Neuronal stem cell (in vitro differentiated cells): ENCODE data around the gene FAM174C.
A peak's percentile ranks its signal among the peaks of the same experiment; 100 is the strongest.

Experiments used
- DNase-seq: peaks from one replicate; pipeline ENCODE4 v3.0.0-alpha.2; 2013; ENCODE audit warnings: low spot score
- H2AFZ ChIP-seq: one replicate; pipeline ENCODE4 v1.6.1; 2013; ENCODE audit warnings: mild to moderate bottlenecking, low read length, inconsistent platforms
- H2AK5ac ChIP-seq: 2 replicates; pipeline ENCODE4 v1.6.1; 2013; ENCODE audit warnings: low read depth, mild to moderate bottlenecking, inconsistent platforms, low read length, moderate library complexity, mixed read lengths
- H2BK120ac ChIP-seq: 2 replicates; pipeline ENCODE4 v1.6.1; 2013; ENCODE audit warnings: low read depth, mild to moderate bottlenecking, inconsistent platforms, low read length, moderate library complexity, mixed read lengths
- H2BK12ac ChIP-seq: one replicate; pipeline ENCODE4 v1.6.1; 2013; ENCODE audit warnings: low read length, inconsistent platforms
- H2BK15ac ChIP-seq: 2 replicates; pipeline ENCODE4 v1.6.1; 2013; ENCODE audit warnings: mild to moderate bottlenecking, low read length, inconsistent platforms, mixed read lengths
- H2BK5ac ChIP-seq: one replicate; pipeline ENCODE4 v1.6.1; 2013; ENCODE audit warnings: inconsistent platforms, mild to moderate bottlenecking, low read length, moderate library complexity
- H3K14ac ChIP-seq: one replicate; pipeline ENCODE4 v1.6.1; 2013; ENCODE audit warnings: low read length, inconsistent platforms
- H3K18ac ChIP-seq: 2 replicates; pipeline ENCODE4 v1.6.1; 2013; ENCODE audit warnings: low read length, inconsistent platforms
- H3K23ac ChIP-seq: 2 replicates; pipeline ENCODE4 v1.6.1; 2013; ENCODE audit warnings: low read depth, mild to moderate bottlenecking, mixed read lengths, low read length, inconsistent platforms; ENCODE audit not compliant: poor library complexity
- H3K27ac ChIP-seq: replicated peaks from 3 replicates; pipeline ENCODE4 v1.5.1; 2013; ENCODE audit warnings: low read length, inconsistent platforms
- H3K27me3 ChIP-seq, 3 experiments: 2 replicates each; pipeline ENCODE4 v1.6.1; 2013; ENCODE audit warnings: low read length in 3 of 3, mild to moderate bottlenecking in 2 of 3, inconsistent platforms in 1 of 3, low read depth in 1 of 3, mixed read lengths in 1 of 3, moderate library complexity in 1 of 3; ENCODE audit not compliant: control insufficient read depth in 3 of 3, insufficient read depth in 3 of 3
- H3K36me3 ChIP-seq, 2 donors: replicated peaks in 1 of 2; 2 replicates each; pipeline ENCODE4 v1.6.1; 2013; ENCODE audit warnings: low read length in 2 of 2; ENCODE audit not compliant: control insufficient read depth in 2 of 2, insufficient read depth in 2 of 2
- H3K4ac ChIP-seq: 2 replicates; pipeline ENCODE4 v1.6.1; 2013; ENCODE audit warnings: inconsistent platforms, mild to moderate bottlenecking, low read length, moderate library complexity
- H3K4me1 ChIP-seq, 2 donors: 1 replicate in 1 of 2; 2 replicates in 1 of 2; pipeline ENCODE4 v1.6.1; 2013; ENCODE audit warnings: low read length in 2 of 2, low read depth in 1 of 2; ENCODE audit not compliant: control insufficient read depth in 2 of 2, insufficient read depth in 1 of 2
- H3K4me2 ChIP-seq: one replicate; pipeline ENCODE4 v1.6.1; 2013; ENCODE audit warnings: mild to moderate bottlenecking, low read length, inconsistent platforms; ENCODE audit not compliant: insufficient read depth, poor library complexity, severe bottlenecking
- H3K4me3 ChIP-seq, 2 donors: 2 replicates each; pipeline ENCODE4 v1.5.1; 2013; ENCODE audit warnings: low read length in 2 of 2, mild to moderate bottlenecking in 2 of 2, inconsistent platforms in 1 of 2, moderate library complexity in 1 of 2
- H3K79me1 ChIP-seq: one replicate; pipeline ENCODE4 v1.6.1; 2013; ENCODE audit warnings: low read depth, mild to moderate bottlenecking, inconsistent platforms, low read length, moderate library complexity
- H3K9ac ChIP-seq: one replicate; pipeline ENCODE4 v1.6.1; 2013; ENCODE audit warnings: mild to moderate bottlenecking, low read depth, low read length, inconsistent platforms; ENCODE audit not compliant: poor library complexity
- H3K9me3 ChIP-seq, 2 donors: replicated peaks in 1 of 2; 2 replicates each; pipeline versions ENCODE3 to v1.6.1; 2013; ENCODE audit warnings: low read length in 2 of 2, mild to moderate bottlenecking in 2 of 2, inconsistent platforms in 1 of 2, low read depth in 1 of 2, mixed read lengths in 1 of 2, moderate library complexity in 1 of 2; ENCODE audit not compliant: control insufficient read depth in 2 of 2, insufficient read depth in 1 of 2
- H4K8ac ChIP-seq: one replicate; pipeline ENCODE4 v1.6.1; 2013; ENCODE audit warnings: low read depth, mild to moderate bottlenecking, inconsistent platforms, low read length, moderate library complexity
- H4K91ac ChIP-seq: one replicate; pipeline ENCODE4 v1.6.1; 2013; ENCODE audit warnings: low read length, low read depth, mild to moderate bottlenecking, inconsistent platforms; ENCODE audit not compliant: poor library complexity
- WGBS, 2 donors: extraction: QIAGEN DNeasy Blood & Tissue Kit; methylation state at CpG; one replicate each; pipeline ENCODE4 v1.1.7; 2013; ENCODE audit warnings: missing lambda C conversion rate in 2 of 2, mixed read lengths in 1 of 2; ENCODE audit not compliant: insufficient read length in 2 of 2, insufficient replicate concordance in 1 of 2; ENCODE audit errors: extremely low coverage in 2 of 2; 5-methylcytosine and 5-hydroxymethylcytosine counted together

The FAM174C gene

DNA sequence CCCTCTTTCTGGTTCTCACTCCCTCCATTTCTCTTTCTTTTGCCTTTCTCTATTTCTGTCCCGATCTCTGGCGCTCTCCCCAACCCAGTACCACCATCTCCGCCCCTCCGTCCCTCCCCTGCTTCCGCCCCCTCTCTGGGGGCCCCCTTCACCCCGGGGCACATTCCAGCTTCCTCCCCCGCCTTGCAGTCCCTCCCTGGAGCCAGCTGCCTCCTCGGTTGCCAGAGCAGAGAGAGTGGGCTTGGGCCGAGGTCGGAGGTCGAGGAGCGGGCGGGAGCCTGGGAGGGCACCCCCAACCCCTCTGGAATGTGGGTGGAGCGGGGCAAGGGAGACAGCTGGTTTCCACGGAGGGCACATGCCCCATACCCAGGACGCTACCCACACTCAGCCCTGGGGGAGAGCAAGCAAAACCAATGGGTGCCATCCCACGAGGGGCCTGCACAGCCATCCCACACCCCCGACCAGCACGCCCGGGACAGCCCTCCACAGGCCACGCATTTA, 12.7 kb upstream of the FAM174C start:
- Histone ChIP-seq H4K91ac (peak overlapping the region; percentile 92), H3K9me3 (no peaks in the 10 kb centered on the region), H3K79me1 (peaks cover 23% of the 10 kb centered on the region), H2BK120ac (peak overlapping the region; percentile 28), H2BK5ac (peak overlapping the region; percentile 97), H2AK5ac (peak overlapping the region; percentile 100), H3K4ac (peak overlapping the region; percentile 66), H3K18ac (peak overlapping the region; percentile 99), H3K9ac (peak overlapping the region; percentile 81), H4K8ac (peak overlapping the region; percentile 17), H3K27ac (peak overlapping the region; percentile 76), H2BK15ac (peak overlapping the region; percentile 100), H3K23ac (peak overlapping the region; percentile 91), H3K14ac (peak overlapping the region; percentile 47), H2BK12ac (peak overlapping the region; percentile 100), H3K4me1 (peaks cover 57 to 69% of the 10 kb centered on the region in 2 donors), H3K36me3 (peaks cover 3 to 18% of the 10 kb centered on the region in 2 donors), H3K4me2 (peak overlapping the region; percentile 79), H2AFZ (no peak overlapping the region), H3K27me3 (peaks cover 0 to 2% (median 0%) of the 10 kb centered on the region in 3 experiments), H3K4me3 (no peak overlapping the region)
- DNase-seq: no peak
- no CpG with 5 or more reads among the region's 21 CpGs for WGBS, 2 donors

DNA sequence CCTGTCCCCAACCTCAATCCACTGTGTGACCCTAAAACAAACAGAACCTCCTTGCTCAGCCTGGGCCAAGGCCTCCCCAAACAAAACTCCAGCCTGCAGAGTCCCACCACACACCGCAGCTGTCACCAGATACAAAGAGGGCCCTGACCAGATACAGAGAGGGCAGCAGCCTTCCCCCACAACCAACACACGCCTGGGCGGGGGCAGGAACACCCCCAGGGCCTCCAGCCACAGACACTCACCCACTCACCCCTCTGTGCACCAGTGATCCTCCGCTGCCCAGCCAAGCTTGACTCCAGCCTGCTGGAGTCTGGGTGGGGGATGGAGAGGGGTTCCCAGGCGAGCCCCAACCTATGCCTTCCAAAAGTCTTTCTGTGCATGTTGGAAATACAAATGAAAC, 12.1 kb upstream of the FAM174C start:
- peak overlapping the region; percentile 95 for H3K18ac ChIP-seq
- H3K23ac ChIP-seq: peak overlapping the region; percentile 31
- no peak overlapping the region for H2AFZ ChIP-seq
- H2BK5ac ChIP-seq: peak overlapping the region; percentile 97
- H3K79me1 ChIP-seq: peaks cover 23% of the 10 kb centered on the region
- H3K27ac ChIP-seq: peak overlapping the region; percentile 76
- H3K14ac ChIP-seq: peak overlapping the region; percentile 2
- peak overlapping the region; percentile 100 for H2BK12ac ChIP-seq
- H3K4me1 ChIP-seq: peaks cover 62 to 74% of the 10 kb centered on the region in 2 donors
- no peak overlapping the region for H3K4ac ChIP-seq
- H3K4me3 ChIP-seq: no peak overlapping the region
- H2BK15ac ChIP-seq: peak overlapping the region; percentile 100
- WGBS, 2 donors: no CpG with 5 or more reads among the region's 5 CpGs
- peak overlapping the region; percentile 93 for H2BK120ac ChIP-seq
- H3K9ac ChIP-seq: no peak overlapping the region
- no peak for DNase-seq
- H4K91ac ChIP-seq: peak overlapping the region; percentile 30
- H3K9me3 ChIP-seq: no peaks in the 10 kb centered on the region
- H3K4me2 ChIP-seq: peak overlapping the region; percentile 33
- H2AK5ac ChIP-seq: peak overlapping the region; percentile 100
- H4K8ac ChIP-seq: no peak overlapping the region
- H3K27me3 ChIP-seq: peaks cover 0 to 2% (median 0%) of the 10 kb centered on the region in 3 experiments
- peaks cover 1 to 13% of the 10 kb centered on the region in 2 donors for H3K36me3 ChIP-seq

DNA sequence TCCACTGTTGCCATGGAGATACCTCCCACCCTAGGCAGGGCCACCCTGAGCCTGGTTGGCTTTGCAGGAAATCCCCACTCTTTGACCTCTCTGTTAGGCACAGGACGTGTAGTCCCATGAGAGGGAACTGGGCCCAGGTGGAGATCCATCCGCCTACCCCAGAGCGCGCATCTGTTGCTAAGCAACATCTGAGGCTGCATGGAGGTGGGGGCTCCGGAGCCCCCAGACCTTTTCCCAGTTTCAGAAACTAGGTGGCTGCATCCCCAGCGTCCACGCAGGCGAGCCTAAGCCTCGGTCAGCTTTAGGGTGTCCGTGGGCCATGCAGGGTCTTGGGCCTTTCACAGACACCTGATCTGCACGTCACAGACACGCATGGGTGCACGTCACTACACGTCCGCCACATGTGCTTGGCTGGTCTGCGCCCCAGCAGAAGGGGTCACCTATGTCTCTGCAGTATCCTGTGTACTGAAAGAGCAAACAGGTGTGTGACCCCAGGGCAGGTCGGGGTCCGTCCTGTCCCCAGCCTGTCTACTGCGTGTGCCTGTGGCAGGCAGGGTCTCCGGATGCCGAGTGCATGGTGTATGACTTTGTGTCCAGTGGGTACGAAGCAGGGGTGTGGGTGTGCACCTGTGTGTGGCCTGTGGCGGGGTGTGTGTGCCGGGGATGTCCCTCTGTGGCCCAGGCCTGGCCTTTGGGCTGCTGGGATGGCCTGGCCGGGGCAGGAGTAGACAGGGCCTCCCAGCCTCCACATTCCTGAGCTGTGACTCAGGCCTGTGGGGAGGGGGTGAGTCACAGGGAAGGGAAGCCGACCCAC, 10.3 kb upstream of the FAM174C start:
- Histone ChIP-seq H3K9me3 (no peaks in the 10 kb centered on the region), H2BK5ac (peak overlapping the region; percentile 84), H3K14ac (peak overlapping the region; percentile 40), H3K27me3 (peaks cover 0 to 2% (median 0%) of the 10 kb centered on the region in 3 experiments), H3K18ac (peak overlapping the region; percentile 91), H2BK15ac (peak overlapping the region; percentile 51), H4K8ac (no peak overlapping the region), H3K9ac (peak overlapping the region; percentile 96), H2AFZ (no peak overlapping the region), H3K4me3 (no peak overlapping the region), H2BK12ac (peak overlapping the region; percentile 99), H4K91ac (peak overlapping the region; percentile 41), H3K79me1 (peaks cover 27% of the 10 kb centered on the region), H3K4me2 (peak overlapping the region; percentile 90), H3K4me1 (peaks cover 61 to 69% of the 10 kb centered on the region in 2 donors), H2BK120ac (peak overlapping the region; percentile 33), H3K36me3 (peaks cover 1 to 4% of the 10 kb centered on the region in 2 donors), H3K4ac (peak overlapping the region; percentile 98), H3K23ac (peak overlapping the region; percentile 80), H3K27ac (peak overlapping the region; percentile 90), H2AK5ac (peak overlapping the region; percentile 94)
- no peak for DNase-seq
- no CpG with 5 or more reads among the region's 26 CpGs for WGBS, 2 donors

DNA sequence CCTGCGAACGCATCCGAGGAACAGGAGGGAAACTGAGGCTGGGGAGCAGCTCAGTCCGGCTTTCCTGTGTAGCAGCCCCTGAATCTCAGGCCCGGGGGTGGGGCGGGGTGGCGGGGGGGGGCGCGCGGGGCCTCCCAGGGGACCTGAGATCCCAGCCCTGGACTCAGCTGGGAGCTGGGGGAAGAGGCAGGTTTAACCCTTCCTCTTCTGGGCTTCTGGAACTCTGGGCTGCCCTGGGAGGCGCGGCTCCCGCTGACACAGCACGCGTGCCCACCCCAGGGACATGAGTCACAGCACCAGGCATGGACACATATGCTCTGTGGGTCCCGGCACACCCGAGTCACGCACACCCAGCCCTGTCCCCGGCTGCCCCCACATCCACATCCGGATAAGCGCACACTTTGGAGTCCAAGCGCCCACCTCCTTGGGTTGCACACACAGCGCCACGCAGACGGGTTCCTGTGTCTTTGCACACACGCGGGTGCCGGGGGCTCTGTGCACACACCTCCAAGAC, 9.7 kb upstream of the FAM174C start:
- Histone ChIP-seq H3K14ac (peak overlapping the region; percentile 100), H3K18ac (peak overlapping the region; percentile 100), H2AFZ (peak overlapping the region; percentile 88), H2BK15ac (peak overlapping the region; percentile 51), H2AK5ac (peak overlapping the region; percentile 100), H3K4me1 (peaks cover 58 to 69% of the 10 kb centered on the region in 2 donors), H2BK12ac (peak overlapping the region; percentile 99), H2BK5ac (peak overlapping the region; percentile 84), H3K27me3 (peaks cover 0 to 2% (median 0%) of the 10 kb centered on the region in 3 experiments), H3K36me3 (peaks cover 1 to 11% of the 10 kb centered on the region in 2 donors), H3K4me2 (peak overlapping the region; percentile 90), H3K4ac (peak overlapping the region; percentile 100), H3K27ac (peak overlapping the region; percentile 90), H4K8ac (peak overlapping the region; percentile 93), H2BK120ac (peak overlapping the region; percentile 100), H3K23ac (peak overlapping the region; percentile 99), H3K9ac (peak overlapping the region; percentile 98), H3K4me3 (peak overlapping the region; percentile 47 to 73), H3K9me3 (no peaks in the 10 kb centered on the region), H4K91ac (peak overlapping the region; percentile 100), H3K79me1 (peaks cover 22% of the 10 kb centered on the region)
- no CpG with 5 or more reads among the region's 28 CpGs for WGBS, 2 donors
- DNase-seq: no peak
